Femur (tissue), 1 donor: ENCODE results near the gene FUCA1.
"Not testable (repeated sequence)": the region's sequence is repeated elsewhere in the genome, so short reads cannot be mapped to it uniquely, and the experiment has no call there.

ENCODE experiments used
- DNase-seq: peaks from one replicate; pipeline ENCODE4 v3.0.0-alpha.2; 2017

Gene FUCA1

GRCh38 chr1:23895082-23895481 lies 27.0 kb upstream of the FUCA1 start:
- DNase-seq, result no peak

- DNase-seq, result no peak
These were observed 21.0 kb upstream of the FUCA1 start for GRCh38 chr1:23889074-23889473.

DNA sequence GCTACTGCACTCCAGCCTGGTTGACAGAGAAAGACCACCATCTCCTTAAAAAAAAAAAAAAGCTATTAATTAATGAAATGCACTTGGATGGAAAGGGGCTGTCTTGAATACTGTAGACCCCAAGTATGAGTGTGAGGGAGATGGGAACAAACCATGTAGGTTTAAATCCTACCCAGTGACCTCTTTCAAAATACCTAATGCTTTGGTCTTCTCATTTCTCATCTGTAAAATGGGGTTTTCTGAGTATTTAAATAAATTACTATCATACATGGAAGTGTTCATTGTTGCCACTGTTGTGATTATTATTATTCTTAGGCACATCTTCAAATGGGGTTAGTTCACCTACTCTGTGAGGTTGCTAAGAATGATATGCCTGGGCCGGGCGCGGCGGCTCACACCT lies 17.1 kb upstream of the FUCA1 start:
- DNase-seq, result no peak

- no peak for DNase-seq
These were observed 14.7 kb upstream of the FUCA1 start for GRCh38 chr1:23882746-23883145.

DNA sequence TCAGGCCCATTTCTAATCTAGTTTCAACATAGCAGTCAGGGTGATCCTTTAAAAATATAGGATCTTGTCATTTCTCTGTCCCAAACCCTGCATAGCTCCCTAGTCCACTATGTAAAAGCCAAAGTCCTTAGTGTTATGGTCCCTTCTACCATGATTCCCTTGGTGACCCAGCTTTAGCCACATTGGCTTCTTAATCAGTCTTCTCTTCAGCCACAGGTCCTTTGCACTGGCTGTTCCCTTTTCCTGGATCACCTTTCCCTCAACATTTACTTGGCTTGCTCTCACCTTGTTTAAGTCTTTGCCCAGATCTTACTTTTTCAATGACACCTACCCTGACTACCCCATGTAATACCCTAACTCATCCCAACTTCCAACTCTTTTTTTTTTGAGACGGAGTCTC lies 11.7 kb upstream of the FUCA1 start:
- DNase-seq, result no peak

- no peak for DNase-seq
These were observed 10.6 kb upstream of the FUCA1 start for GRCh38 chr1:23878668-23879067.

DNA sequence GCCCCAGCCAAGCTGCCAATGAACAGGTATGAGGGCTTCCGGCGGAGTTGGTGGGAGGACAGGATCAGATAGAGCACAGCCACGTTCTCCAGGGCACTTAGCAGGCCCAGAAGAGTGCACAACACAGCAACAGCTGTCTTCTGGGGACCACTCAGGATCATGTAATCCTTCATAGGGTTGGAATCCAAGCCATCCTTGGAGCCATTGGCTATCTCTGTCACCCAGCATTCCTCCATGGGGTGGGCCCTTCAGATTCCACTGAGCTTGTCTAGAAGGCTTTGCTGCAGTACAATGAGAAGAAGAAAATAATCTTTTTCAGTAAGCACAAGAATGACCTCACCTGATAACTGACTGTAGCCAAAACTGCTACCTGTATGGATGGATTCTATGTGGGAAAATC lies 7.3 kb upstream of the FUCA1 start:
- no peak for DNase-seq

- no peak for DNase-seq
These were observed 4.3 kb upstream of the FUCA1 start for GRCh38 chr1:23872421-23872820.

DNA sequence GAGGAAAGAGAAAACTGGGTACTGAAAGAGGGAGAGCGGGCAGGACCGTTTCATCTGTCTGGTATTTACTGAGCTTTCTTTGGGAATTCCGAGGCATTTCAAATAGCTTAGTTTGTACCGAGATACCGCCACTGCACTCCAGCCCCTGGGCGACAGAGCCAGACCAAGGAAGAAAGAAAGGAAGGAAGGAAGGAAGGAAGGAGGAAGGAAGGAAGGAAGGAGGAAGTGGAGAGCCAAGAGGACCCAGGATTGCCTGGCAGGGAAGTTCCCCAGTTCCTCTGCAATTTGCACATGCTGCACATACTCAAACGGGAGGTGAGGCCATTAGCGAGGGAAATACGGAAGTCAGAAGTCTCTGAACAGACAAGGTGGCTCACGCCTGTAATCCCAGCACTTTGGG lies 961 bp upstream of the FUCA1 start:
- no peak for DNase-seq

DNA sequence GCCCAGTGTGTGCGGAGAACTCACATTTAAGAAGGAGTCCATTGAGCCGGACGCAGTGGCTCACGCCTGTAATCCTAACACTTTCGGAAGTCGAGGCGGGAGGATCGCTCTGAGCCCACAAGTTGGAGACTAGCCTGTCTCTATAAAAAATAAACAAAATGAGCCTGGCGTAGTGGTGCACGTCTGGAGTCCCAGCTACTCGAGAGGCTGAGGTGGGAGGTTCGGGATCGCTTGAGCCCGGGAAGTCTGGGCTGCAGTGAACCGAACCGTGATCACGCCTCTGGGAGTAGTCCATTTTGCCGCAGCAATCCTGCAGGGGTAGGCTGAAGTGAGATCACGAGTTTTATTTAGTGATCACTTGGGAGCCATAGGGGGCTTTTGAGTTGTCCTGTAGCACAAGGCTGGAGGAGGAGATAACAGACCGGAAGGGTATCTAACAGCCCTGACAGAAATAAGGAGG lies 497 bp upstream of the FUCA1 start:
- DNase-seq, result peak; percentile 23

DNA sequence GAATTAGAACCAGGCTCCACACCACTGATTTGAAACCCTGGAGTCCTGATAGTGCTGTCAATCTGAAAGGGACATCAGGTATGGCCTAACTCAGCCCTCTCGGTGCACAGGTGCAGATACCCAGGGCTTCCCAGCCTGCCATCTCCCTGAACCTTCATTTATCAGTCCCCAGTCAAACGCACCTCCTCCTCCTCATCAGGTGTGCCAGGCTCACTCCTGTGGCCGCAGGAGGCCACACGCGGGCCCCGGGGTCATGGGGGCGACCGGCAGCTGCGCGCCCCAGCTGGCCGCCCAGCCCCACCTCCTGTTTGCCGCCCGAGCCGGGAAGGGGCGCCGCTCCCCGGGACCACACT lies 572 bp downstream of the FUCA1 start:
- peak; percentile 21 for DNase-seq

- no peak for DNase-seq
These were observed 2.6 kb downstream of the FUCA1 start for GRCh38 chr1:23865543-23865930.

DNA sequence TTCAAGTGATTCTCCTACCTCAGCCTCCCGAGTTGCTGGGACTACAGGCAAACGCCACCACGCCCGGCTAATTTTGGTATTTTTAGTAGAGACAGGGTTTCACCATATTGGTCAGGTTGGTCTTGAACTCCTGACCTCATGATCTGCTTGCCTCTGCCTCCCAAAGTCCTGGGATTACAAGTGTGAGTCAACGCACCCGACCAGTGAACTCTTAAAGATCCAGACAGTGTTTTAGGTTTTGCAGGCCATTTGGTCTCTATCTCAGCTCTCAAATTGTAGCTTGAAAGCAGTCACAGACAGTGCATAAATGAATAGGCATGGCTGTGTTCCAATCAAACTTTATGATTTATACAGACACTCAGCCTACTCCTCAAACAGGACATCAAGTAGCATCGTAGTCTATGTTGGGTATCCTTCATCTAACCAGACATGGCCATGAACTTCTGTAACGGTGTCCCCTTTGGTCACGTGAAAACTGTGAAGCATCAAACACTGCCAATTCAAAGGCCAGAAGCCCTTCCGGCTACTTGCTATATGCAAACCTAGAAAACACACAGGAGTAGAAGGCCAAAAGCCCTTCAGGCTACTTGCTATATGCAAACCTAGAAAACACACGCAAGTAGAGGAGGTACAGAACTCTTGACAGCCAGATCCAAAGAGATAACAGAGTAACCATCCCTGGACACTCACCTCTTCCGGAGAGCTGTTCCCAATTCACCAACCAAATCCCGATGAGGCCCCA lies 3.1 kb downstream of the FUCA1 start:
- DNase-seq, result no peak

GRCh38 chr1:23862640-23863039 lies 5.5 kb downstream of the FUCA1 start:
- no peak for DNase-seq

GRCh38 chr1:23854568-23854967 lies 13.5 kb downstream of the FUCA1 start:
- DNase-seq, result no peak

DNA sequence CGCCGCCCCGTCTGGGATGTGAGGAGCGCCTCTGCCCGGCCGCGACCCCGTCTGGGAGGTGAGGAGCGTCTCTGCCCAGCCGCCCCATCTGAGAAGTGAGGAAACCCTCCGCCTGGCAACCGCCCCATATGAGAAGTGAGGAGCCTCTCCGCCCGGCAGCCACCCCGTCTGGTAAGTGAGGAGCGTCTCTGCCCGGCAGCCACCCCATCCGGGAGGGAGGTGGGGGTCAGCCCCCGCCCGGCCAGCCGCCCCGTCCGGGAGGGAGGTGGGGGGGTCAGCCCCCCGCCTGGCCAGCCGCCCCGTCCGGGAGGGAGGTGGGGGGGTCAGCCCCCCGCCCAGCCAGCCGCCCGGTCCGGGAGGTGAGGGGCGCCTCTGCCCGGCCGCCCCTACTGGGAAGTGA lies 15.0 kb downstream of the FUCA1 start:
- not testable (repeated sequence) for DNase-seq

GRCh38 chr1:23851406-23851805 lies 16.7 kb downstream of the FUCA1 start:
- DNase-seq, result not testable (repeated sequence)

DNA sequence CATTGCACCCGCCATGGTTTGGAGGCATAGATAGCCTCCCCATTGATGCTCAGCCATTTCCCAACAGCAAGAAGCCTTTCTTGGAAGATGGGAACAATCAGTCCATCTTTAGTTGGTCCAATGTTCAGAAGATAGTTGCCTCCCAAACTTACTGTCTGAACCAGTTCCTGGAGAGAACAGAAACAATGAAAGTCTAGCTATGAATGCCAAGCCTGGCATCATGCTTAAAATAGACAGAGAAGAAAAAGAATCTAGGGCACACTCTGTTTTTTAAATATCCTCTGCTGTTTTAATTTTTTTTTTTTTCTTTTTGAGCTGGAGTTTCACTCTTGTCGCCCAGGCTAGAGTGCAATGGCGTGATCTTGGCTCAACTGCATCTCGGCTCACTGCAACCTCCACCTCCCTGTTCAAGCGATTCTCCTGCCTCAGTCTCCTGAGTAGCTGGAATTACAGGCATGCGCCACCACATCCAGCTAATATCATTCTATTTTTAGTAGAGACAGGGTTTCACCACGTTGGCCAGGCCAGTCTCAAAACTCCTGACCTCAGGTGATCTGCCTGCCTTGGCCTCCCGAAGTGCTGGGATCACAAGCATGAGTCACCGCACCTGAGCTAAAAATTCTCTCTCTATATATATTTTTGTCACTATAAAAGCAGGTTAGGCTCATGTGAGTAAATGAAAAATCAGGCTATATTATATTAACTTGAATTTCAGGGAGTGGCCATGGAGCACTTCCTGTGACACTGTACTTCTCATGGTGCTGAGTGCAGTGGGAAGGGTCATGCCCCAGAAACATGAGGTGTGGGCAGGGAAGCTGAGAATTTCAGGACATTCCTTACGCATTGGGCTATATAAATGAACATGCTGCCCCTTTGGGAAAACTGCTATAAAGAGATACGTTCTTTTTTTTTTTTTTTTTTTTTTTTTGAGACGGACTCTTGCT lies 19.1 kb downstream of the FUCA1 start:
- no peak for DNase-seq

DNA sequence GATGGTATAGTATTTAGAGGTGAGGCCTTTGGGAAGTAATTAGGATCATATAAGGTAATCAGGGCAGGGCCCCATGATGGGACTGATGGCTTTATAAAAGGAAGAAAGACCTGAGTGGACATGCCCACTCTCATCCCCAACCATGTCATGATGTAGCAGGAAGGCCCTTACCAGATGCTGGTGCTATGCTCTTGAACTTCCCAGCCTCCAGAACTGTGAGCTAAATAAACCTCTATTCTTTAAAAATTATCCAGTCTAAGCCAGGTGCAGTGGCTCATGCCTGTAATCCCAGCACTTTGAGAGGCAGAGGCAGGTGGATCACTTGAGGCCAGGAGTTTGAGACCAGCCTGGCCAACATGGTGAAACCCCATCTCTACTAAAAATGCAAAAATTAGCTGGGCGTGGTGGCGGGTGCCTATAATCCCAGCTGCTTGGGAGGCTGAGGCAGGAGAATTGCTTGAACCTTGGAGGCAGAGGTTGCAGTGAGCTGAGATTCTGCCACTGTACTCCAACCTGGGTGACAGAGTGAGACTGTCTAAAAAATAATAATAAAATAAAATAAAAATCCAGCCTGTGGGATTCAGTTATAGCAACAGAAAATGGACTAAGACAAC lies 20.5 kb downstream of the FUCA1 start:
- not testable (repeated sequence) for DNase-seq

- no peak for DNase-seq
These were observed 22.9 kb downstream of the FUCA1 start for GRCh38 chr1:23845163-23845562.

DNA sequence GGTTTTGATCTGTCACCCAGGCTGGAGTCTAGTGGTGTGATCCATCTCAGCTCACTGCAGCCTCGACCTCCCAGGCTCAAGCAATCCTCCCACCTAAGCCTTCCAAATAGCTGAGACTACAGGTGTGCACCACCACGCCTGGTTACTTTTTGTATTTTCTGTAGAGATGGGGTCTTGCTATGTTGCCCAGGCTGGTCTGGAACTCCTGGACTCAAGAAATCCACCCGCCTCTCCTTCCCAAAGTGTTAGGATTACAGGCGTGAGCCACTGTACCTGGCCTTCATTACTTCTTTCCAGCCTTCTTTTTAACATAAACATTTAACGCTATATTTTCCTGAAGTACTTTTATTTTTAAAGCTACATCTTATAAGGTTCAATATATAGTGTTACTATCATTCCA lies 24.4 kb downstream of the FUCA1 start:
- DNase-seq, result no peak

GRCh38 chr1:23838401-23838866 lies 29.7 kb downstream of the FUCA1 start:
- peak; percentile 77 for DNase-seq

DNA sequence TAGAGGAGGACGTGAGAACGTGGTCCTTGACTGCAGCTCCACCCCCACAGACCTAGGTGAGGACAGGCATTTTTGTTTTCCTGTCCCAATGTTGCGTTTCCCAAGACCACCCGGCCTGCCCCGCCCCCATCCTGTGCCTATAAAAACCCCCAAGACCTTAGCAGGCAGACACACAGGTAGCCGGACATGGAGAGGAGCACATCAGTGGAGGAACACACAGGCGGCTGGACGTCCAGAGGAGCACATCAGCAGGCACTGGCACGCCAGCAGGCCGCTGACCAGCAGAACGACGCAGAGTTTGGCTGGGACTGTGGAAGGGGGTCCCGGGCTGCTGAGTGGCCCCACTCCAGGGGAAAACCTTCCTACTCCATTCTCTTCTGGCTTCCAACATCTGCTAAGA lies 30.2 kb downstream of the FUCA1 start:
- peak; percentile 18 for DNase-seq

DNA sequence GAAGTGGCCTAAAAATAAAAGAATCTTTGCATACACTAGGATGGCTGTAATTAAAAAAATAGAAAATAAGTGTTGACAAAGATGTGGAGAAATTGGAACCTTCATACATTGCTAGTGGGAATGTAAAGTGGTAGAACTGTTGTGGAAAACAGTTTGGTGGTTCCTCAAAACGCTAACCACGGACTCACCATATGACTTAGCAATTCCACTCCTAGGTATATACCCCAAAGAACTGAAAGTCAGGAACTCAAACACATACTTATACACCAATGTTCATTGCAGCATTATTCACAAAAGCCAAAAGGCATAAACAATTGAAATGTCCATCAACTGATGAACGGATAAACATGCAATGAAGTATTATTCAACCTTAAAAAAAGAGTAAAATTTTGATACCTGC lies 32.1 kb downstream of the FUCA1 start:
- no peak for DNase-seq
